Trophoblast cell (in vitro differentiated cells and primary cell): ENCODE measurements around the gene SLC50A1.

Experiments
- DNase-seq, 2 donors: peaks; one replicate each; pipeline ENCODE4 v3.0.0-alpha.2; 2016
- H2AFZ ChIP-seq: 2 replicates; pipeline ENCODE4 v1.6.1; 2013; ENCODE audit warnings: low read length, moderate library complexity, mild to moderate bottlenecking; ENCODE audit not compliant: insufficient read depth, poor library complexity
- H2AK5ac ChIP-seq: 2 replicates; pipeline ENCODE4 v1.6.1; 2013; ENCODE audit warnings: mild to moderate bottlenecking, low read length
- H2BK120ac ChIP-seq: 2 replicates; pipeline ENCODE4 v1.6.1; 2013; ENCODE audit warnings: low read length, mild to moderate bottlenecking, moderate library complexity; ENCODE audit not compliant: insufficient read depth, poor library complexity
- H2BK12ac ChIP-seq: 2 replicates; pipeline ENCODE4 v1.6.1; 2013; ENCODE audit warnings: mild to moderate bottlenecking, low read length, moderate library complexity
- H2BK5ac ChIP-seq: 2 replicates; pipeline ENCODE4 v1.6.1; 2013; ENCODE audit warnings: low read length, low read depth, moderate library complexity, mild to moderate bottlenecking; ENCODE audit not compliant: poor library complexity
- H3K14ac ChIP-seq: 2 replicates; pipeline ENCODE4 v1.6.1; 2013; ENCODE audit warnings: mild to moderate bottlenecking, low read length
- H3K18ac ChIP-seq: 2 replicates; pipeline ENCODE4 v1.6.1; 2013; ENCODE audit warnings: mild to moderate bottlenecking, low read length
- H3K23ac ChIP-seq: 2 replicates; pipeline ENCODE4 v1.6.1; 2013; ENCODE audit warnings: low read length
- H3K27ac ChIP-seq: 2 replicates; pipeline ENCODE4 v1.5.1; 2013; ENCODE audit warnings: low read depth, mild to moderate bottlenecking, inconsistent platforms, low read length, moderate library complexity
- H3K27me3 ChIP-seq: 2 replicates; pipeline ENCODE4 v1.6.1; 2013; ENCODE audit warnings: inconsistent platforms, mild to moderate bottlenecking, low read length, moderate library complexity; ENCODE audit not compliant: insufficient read depth
- H3K36me3 ChIP-seq, 2 experiments: 1 replicate in 1 of 2; 2 replicates in 1 of 2; pipeline ENCODE4 v1.6.1; 2013; ENCODE audit warnings: low read length in 2 of 2, mild to moderate bottlenecking in 2 of 2, moderate library complexity in 1 of 2; ENCODE audit not compliant: insufficient read depth in 2 of 2, control insufficient read depth in 1 of 2
- H3K4ac ChIP-seq: 2 replicates; pipeline ENCODE4 v1.6.1; 2013; ENCODE audit warnings: low read depth, mild to moderate bottlenecking, low read length, moderate library complexity
- H3K4me1 ChIP-seq, 2 experiments: 1 replicate in 1 of 2; 2 replicates in 1 of 2; pipeline ENCODE4 v1.6.1; 2013; ENCODE audit warnings: low read length in 2 of 2, mild to moderate bottlenecking in 2 of 2, moderate library complexity in 1 of 2; ENCODE audit not compliant: insufficient read depth in 2 of 2, control insufficient read depth in 1 of 2
- H3K4me2 ChIP-seq: 2 replicates; pipeline ENCODE4 v1.6.1; 2013; ENCODE audit warnings: inconsistent platforms, mild to moderate bottlenecking, low read length, moderate library complexity
- H3K4me3 ChIP-seq: 2 replicates; pipeline ENCODE4 v1.5.1; 2013; ENCODE audit warnings: mild to moderate bottlenecking, low read depth, low read length, inconsistent platforms
- H3K79me1 ChIP-seq: one replicate; pipeline ENCODE4 v1.6.1; 2013; ENCODE audit warnings: low read length
- H3K79me2 ChIP-seq: 2 replicates; pipeline ENCODE4 v1.6.1; 2013; ENCODE audit warnings: low read length, mild to moderate bottlenecking; ENCODE audit not compliant: control insufficient read depth, insufficient read depth, poor library complexity
- H3K9ac ChIP-seq: 2 replicates; pipeline ENCODE4 v1.6.1; 2013; ENCODE audit warnings: mild to moderate bottlenecking, low read length
- H3K9me3 ChIP-seq: 2 replicates; pipeline ENCODE4 v1.6.1; 2013; ENCODE audit warnings: low read depth, mild to moderate bottlenecking, control low read depth, inconsistent platforms, low read length; ENCODE audit not compliant: insufficient read depth
- H4K12ac ChIP-seq: 2 replicates; pipeline ENCODE4 v1.6.1; 2013; ENCODE audit warnings: low read depth, mild to moderate bottlenecking, low read length, moderate library complexity
- H4K8ac ChIP-seq: 2 replicates; pipeline ENCODE4 v1.6.1; 2013; ENCODE audit warnings: low read depth, mild to moderate bottlenecking, low read length, moderate library complexity
- H4K91ac ChIP-seq: one replicate; pipeline ENCODE4 v1.6.1; 2013; ENCODE audit warnings: low read depth, mild to moderate bottlenecking, low read length, moderate library complexity
- WGBS: extraction: QIAGEN DNeasy Blood & Tissue Kit; methylation state at CpG from one replicate; pipeline ENCODE4 v1.1.7; 2013; ENCODE audit warnings: missing lambda C conversion rate; ENCODE audit not compliant: insufficient read length, insufficient coverage; ENCODE audit errors: extremely low coverage; 5-methylcytosine and 5-hydroxymethylcytosine counted together

Gene SLC50A1

DNA sequence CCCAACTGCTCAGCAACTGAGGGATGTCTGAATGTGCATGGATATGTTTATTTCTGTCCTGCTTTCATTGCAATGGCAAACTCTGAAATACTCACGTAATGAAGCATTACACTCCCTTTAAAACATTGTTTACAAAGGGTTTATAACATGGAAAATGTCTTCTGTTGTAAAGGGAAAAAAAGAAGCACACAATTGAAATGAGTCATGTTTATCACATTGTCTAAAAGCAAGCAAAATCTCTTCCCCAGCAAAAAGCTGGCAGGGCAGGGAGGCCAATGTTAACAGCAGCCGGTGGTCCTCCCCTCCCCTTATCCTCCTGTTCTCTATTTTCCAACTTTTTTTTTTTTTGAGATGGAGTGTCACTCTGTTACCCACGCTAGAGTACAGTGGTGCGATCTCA lies 11.9 kb upstream of the SLC50A1 start:
- Histone ChIP-seq H3K18ac (no peak overlapping the region), H4K91ac (peak overlapping the region; percentile 22), H3K79me1 (peaks cover 36% of the 10 kb centered on the region), H3K23ac (no peak overlapping the region), H3K36me3 (no peaks in the 10 kb centered on the region), H3K4me3 (no peak overlapping the region), H3K14ac (no peak overlapping the region), H2BK12ac (peak overlapping the region; percentile 45), H3K4me1 (peaks cover 27 to 45% of the 10 kb centered on the region in 2 experiments), H2AK5ac (no peak overlapping the region), H3K4me2 (no peak overlapping the region), H3K27me3 (no peaks in the 10 kb centered on the region), H3K9ac (no peak overlapping the region), H2BK5ac (no peak overlapping the region), H4K8ac (no peak overlapping the region), H2AFZ (no peak overlapping the region), H3K79me2 (peaks cover 15% of the 10 kb centered on the region), H4K12ac (no peak overlapping the region), H3K4ac (no peak overlapping the region), H2BK120ac (peak overlapping the region; percentile 34), H3K9me3 (no peaks in the 10 kb centered on the region), H3K27ac (no peak overlapping the region)
- no CpG with 5 or more reads among the region's 4 CpGs for WGBS
- DNase-seq, result no peak

DNA sequence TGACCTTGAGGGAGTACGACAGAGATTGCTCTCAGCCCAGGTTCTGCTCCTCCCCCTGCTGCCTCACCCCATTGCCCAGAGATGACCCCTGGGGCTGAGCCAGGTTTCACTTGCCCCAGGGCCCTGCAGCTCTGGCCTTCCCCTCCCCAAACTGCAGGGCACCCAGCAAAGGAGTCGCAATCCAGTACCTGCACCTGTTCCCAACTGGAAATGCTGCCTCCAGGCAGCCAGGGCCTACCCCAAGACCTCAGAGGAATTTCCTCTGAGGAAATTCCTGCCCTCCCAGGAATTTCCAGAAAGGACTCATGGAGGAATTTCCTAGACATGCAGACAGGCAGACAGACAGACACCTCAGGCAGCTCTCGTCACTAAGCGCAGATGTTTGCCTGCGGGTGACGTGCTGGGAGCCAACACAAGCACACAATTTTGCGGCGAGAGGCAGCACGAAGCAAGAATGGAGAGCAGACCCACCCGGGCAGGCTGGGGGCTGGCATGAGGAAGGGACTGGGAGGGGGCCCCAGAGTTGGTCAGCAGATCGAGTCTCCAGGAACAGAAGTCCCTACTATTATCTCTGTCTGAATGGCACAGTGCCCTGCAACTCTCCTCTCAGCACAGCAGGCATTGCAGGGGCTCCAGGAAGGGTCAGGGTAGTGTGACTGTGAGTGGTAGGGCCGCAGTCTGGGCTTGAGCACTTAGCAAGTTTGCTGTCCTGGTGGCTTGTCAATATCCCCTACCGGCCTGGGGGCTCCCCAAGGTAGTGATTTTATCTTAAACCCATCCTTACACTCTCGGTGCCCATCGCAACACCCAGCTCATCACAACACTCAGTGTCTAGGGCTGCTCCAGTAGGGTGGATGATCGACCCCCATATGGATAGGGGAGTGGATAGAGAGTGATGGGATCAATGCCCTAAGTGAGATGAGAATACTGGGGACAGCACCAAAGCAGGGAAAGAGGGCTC lies 10.9 kb upstream of the SLC50A1 start:
- Histone ChIP-seq H3K4me3 (no peak overlapping the region), H4K91ac (peak overlapping the region; percentile 94), H2AFZ (peak overlapping the region; percentile 17), H3K36me3 (no peaks in the 10 kb centered on the region), H3K9ac (no peak overlapping the region), H2BK120ac (peak overlapping the region; percentile 93), H3K4me2 (peak overlapping the region; percentile 19), H3K4ac (peak overlapping the region; percentile 11), H3K79me1 (peaks cover 45% of the 10 kb centered on the region), H3K18ac (peak overlapping the region; percentile 67), H2BK5ac (peak overlapping the region; percentile 89), H3K14ac (peak overlapping the region; percentile 75), H3K23ac (no peak overlapping the region), H3K9me3 (no peaks in the 10 kb centered on the region), H4K8ac (peak overlapping the region; percentile 59), H4K12ac (no peak overlapping the region), H2AK5ac (peak overlapping the region; percentile 31), H3K79me2 (peaks cover 24% of the 10 kb centered on the region), H3K27ac (peak overlapping the region; percentile 93), H3K4me1 (peaks cover 26 to 47% of the 10 kb centered on the region in 2 experiments), H3K27me3 (no peaks in the 10 kb centered on the region), H2BK12ac (peak overlapping the region; percentile 94)
- no CpG with 5 or more reads among the region's 16 CpGs for WGBS
- DNase-seq, result peak; percentile 98 to 99

DNA sequence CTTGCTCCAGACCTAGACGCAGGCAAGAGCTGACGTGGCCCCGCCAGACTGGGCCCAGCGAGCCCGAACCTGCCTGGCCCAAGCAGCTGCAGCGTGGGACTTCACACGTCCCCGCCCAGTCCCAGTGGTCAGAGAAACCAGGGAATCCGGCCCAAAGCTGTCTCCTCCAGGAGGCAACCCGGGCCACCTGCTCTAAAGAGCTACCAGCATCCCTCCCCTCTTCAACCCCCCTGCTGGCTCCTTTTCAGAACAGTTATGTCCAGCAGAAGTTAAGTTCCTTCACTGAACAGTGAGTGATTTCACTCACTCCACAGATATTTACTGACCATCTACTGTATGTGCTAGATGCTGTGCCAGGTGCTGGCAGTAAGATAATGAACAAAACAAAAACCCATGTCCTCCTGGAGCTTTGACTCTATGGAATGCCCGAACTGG lies 10.1 kb upstream of the SLC50A1 start:
- Histone ChIP-seq H2BK12ac (peak overlapping the region; percentile 94), H3K18ac (peak overlapping the region; percentile 67), H3K4me2 (peak overlapping the region; percentile 73), H3K23ac (no peak overlapping the region), H2BK5ac (peak overlapping the region; percentile 89), H2AFZ (peak overlapping the region; percentile 53), H3K79me1 (peaks cover 51% of the 10 kb centered on the region), H3K36me3 (no peaks in the 10 kb centered on the region), H3K9ac (no peak overlapping the region), H4K8ac (peak overlapping the region; percentile 77), H2BK120ac (peak overlapping the region; percentile 93), H4K12ac (no peak overlapping the region), H3K79me2 (peaks cover 27% of the 10 kb centered on the region), H3K9me3 (no peaks in the 10 kb centered on the region), H3K14ac (peak overlapping the region; percentile 83), H3K4me3 (peak overlapping the region; percentile 58), H3K27ac (peak overlapping the region; percentile 93), H3K4me1 (peaks cover 24 to 40% of the 10 kb centered on the region in 2 experiments), H4K91ac (peak overlapping the region; percentile 94), H2AK5ac (peak overlapping the region; percentile 80), H3K27me3 (no peaks in the 10 kb centered on the region), H3K4ac (peak overlapping the region; percentile 60)
- DNase-seq, result peak; percentile 99 to 100
- WGBS, result no CpG with 5 or more reads among the region's 11 CpGs

DNA sequence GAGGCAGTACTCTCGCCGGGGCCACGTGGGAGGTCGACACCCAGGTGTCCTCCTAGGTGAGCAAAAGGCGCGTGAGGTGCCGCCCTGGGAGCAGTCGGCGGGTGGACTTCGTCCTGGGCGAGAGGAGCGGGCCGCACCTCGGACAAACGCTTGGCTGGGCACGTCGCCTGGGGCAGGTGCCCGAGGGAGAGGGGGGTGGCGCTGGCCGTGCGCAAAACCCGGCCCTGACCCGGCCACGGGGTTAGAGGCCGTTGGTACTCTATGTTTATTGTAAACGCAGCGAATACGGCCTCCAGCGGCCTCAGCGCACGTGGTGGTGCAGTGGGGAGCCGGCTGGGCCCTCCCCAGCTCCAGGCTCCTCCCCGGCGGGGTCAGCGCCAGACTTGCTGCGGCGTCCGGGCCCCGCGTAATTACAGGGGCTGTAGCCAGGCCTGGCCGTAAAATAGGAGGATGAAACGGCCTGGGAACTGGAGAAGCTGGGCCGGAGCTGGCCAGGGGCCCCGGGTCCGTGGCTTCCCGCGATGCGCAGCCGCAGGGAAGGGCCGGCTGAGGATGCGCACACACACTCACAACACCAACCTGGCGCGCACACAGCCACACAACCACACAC lies 9.6 kb upstream of the SLC50A1 start:
- Histone ChIP-seq H3K4ac (peak overlapping the region; percentile 50), H3K79me2 (peaks cover 29% of the 10 kb centered on the region), H4K91ac (peak overlapping the region; percentile 94), H3K9ac (no peak overlapping the region), H2AK5ac (peak overlapping the region; percentile 80), H3K23ac (no peak overlapping the region), H3K27ac (peak overlapping the region; percentile 93), H3K4me3 (peak overlapping the region; percentile 58), H3K27me3 (no peaks in the 10 kb centered on the region), H4K12ac (no peak overlapping the region), H3K18ac (peak overlapping the region; percentile 50), H3K4me1 (peaks cover 26 to 39% of the 10 kb centered on the region in 2 experiments), H3K4me2 (peak overlapping the region; percentile 73), H2BK120ac (peak overlapping the region; percentile 93), H3K79me1 (peaks cover 53% of the 10 kb centered on the region), H2BK12ac (peak overlapping the region; percentile 94), H3K14ac (peak overlapping the region; percentile 83), H2AFZ (peak overlapping the region; percentile 53), H3K9me3 (no peaks in the 10 kb centered on the region), H4K8ac (peak overlapping the region; percentile 77), H3K36me3 (peaks cover under 1% of the 10 kb centered on the region in 2 experiments), H2BK5ac (peak overlapping the region; percentile 89)
- no CpG with 5 or more reads among the region's 53 CpGs for WGBS
- peak in 1 of 2 donors; percentile 95 for DNase-seq
